Colon (tissue), 2 donors: ENCODE data around the gene UFSP2.
"Not testable (repeated sequence)": the region's sequence is repeated elsewhere in the genome, so short reads cannot be mapped to it uniquely, and the experiment has no call there.

Experiments used
- FAIRE-seq: peaks from 2 replicates; lab custom pipeline; 2012; peaks lifted over from hg19 to GRCh38; lab: Jason Lieb, UNC
- donor health status: control.
- donor health status: control.

UFSP2 gene

DNA sequence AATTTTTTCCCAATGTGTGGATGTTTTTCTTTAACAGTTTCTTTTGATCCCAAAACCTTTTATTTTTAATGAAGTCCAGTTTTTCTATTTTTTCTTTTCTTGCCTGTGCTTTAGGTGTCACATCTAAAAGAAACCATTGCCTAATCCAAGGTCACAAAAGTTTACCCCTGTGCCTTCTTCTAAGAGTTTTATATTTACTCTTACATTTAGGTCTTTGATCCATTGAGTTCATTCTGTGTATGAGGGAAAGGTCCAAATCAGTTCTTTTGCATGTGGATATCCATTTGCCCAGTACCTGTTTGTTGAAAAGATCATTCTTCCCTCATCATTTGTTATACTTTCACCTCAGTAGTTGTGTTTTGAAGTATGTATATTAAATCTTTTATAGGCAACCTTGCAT is 43.0 kb downstream of the UFSP2 start:
- FAIRE-seq = no peak

DNA sequence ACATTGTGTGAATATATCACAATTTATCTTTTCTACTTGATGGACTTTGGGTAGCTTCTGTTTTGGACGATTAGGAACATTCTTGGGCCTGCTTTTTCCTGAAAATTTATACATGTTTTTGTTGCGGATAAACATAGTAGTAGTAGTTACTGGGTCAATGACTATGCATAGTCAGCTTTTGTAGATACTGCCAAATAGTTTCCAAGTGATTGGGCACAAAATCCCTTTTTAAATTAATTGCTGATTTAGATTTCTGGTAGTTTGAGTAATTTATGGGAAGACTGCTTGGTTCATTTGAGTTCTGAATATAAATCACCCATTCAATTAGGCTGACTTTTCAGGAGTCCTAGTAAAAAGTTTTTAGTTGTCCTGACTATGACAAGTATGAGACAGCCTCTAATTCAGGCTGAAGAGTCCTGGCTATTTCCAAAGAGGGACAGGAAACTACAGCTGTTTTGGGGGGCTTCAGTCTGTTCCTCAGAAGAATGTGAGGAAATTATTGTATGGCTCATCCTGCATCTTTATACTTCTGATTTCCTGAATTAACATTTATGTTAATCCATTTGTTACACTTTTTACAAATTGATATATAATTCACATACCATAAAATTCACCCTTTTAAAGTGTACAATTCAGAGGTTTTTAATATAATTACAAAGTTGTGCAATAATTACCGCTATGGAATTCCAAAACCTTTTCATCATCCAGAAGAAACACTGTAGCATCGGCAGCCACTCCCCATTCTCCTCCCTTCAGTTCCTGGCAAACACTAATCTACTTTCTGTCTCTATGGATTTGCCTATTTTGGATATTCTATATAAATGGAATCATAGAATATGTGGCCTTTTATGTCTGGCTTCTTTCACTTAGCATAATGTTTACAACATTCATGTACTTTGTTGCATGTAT is 44.2 kb downstream of the UFSP2 start:
- no peak for FAIRE-seq

DNA sequence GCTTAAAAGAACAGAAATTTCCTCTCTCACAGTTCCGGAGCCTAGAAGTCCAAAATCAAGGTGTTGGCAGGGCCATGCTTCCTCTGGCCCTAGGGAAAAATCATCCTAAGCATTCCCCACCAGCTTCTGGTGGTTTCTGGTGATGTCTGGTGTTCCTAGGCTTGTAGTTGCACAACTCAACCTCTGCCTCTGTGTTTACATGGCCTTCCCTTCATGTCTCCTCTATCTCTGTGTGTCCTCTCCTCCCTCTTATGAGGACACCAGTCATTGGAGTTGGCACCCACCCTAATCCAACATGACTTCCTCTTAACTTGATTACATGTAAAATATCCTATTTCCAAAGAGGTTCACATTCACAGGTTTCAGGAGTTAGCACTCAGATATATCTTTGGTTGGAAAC is 45.4 kb downstream of the UFSP2 start:
- FAIRE-seq = no peak

DNA sequence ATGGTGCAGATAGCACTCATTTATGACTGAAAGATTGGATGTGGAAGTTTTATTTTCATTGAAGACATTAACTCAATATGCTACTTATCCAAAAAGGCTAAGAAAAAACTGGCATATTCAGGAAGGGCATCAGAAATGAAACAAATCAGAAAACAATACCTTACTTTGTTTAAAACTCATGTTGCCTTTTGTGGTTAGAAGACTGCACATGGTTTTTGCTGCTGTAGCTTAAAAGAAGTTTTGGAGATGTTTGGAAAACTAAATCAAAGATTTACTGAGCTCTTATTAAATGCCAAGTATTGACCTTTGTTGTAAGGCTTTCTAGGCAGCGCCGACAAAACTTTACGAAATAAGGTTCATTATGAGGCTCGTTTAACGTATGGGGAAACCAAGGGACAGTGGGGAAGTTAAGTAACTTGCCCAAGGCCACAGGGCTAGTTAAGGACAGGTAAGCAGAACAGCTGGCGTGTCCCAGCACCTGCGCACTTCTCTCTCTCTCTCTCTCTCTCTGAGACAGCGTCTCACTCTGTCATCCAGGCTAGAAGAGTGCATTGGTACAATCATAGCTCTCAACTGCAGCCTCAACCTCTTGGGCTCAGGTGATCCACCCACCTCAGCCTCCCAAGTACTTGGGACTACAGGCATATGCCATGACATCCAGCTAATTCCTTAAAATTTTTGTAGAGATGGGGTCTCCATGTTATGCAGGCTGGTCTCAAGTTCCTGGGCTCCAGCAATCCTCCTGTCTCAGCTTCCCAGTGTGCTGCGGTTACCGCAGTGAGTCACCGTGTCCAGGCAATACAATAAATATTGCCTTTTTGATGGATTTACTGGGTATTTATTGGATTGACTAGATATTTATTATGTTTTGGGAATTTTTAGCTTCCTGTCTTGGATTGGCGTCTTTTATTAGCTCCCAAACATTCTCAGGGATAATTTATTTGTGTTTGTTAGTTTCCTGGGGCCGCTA is 46.2 kb downstream of the UFSP2 start:
- FAIRE-seq = no peak

DNA sequence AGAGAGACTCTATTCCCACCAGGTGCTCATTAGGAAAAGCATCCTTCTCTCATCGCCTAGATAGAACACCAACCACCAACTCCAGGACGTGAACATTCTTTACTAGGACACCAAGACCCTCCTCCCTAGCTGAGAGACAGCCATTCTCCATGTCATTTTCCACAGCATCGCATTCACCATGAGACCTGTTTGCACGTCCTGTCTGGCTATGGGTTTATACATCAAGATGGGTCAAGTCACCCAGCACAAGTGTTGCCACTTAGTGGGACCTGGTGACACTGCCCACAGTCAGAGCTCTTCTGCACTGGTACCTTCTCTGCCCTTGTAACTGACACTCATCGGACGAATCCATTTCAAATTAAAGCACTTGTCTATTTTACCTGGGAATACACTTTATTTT is 47.5 kb downstream of the UFSP2 start:
- FAIRE-seq = no peak

DNA sequence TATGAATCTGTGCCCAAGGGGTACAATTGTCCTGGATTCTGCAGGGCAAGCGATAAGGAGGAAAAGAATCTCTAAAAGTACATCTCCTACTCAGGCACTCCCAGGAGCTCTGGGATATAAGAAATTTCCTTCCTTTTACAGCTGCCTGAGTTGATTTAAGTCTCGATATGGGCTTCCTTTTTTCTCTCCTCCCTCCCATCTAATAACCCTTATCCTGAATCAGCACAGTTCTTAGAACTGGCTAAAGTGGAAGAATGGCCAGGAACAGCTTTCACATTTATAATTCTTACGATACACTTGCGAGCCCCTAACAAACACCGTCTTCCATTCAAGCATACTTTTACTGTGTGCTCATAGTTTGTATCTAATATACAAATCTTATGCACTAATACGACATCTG is 51.2 kb downstream of the UFSP2 start:
- FAIRE-seq = no peak

DNA sequence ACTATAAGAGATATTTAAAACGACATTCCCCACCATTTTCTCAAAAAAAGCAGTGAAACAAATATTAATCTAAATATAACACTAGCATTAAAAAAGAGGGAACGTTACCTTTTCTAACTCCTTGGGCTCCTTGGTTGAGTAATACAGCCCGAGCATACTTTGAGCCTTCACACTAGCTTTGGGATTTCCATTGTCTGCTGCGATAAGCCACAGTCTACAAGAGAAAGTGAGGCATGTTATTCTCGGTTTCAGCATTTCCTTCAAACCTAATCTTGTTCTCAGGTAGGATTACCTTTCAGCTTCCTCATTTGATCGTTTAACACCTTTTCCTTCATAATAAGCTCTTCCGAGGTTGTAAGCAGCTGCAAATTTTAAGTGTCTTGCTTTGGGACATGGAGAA is 51.7 kb downstream of the UFSP2 start:
- FAIRE-seq = no peak

DNA sequence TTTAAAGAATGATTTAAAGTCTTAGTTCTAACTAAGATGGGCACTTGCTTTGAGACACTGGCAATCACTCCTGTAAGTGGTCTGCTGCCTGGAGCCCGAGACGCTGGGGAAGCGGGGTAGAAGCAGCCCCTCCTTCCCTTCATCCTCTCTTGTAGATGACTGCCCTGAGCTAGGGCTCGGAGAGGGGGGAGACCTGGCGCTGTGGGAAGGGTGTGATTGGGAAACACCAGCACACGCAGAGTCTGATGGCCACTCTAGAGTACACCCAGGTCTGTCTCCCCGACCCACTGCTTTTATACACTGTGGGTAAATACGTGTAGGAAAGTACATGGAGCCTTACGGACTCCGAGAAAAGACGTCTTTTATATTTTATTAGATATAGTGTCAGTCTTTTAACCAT is 54.1 kb downstream of the UFSP2 start:
- FAIRE-seq = no peak

DNA sequence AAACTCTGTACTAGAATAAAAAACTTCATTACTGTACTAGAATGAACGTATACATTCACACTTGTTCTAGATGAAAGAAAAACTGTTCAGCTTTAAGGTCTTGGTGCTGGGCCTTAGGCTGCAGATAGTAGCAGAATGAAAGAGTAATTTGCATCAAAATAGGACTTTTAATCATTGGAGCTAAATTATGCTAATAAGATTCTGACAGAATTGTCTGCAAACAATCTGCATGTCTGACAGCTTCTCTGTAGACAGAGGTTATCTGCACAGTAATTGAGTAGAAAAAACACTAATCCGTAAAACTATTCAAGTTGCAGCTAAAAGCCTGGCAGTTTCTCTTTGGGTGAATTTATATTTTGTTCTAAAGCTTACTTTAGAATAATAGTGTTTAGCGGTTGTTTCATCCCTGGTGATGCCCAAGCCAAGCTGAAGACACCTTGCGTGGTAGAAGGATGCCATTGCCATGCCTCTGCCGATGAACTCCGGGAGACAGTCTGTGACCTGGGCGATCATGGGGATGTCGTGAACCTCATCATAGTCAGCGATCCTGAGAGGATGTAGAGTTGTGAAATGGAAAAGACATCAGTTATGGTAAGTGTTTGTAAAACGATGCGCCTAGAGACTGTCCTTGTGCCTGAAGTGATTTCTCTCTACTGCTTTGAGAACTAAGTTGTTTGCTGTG is 55.4 kb downstream of the UFSP2 start:
- no peak for FAIRE-seq

DNA sequence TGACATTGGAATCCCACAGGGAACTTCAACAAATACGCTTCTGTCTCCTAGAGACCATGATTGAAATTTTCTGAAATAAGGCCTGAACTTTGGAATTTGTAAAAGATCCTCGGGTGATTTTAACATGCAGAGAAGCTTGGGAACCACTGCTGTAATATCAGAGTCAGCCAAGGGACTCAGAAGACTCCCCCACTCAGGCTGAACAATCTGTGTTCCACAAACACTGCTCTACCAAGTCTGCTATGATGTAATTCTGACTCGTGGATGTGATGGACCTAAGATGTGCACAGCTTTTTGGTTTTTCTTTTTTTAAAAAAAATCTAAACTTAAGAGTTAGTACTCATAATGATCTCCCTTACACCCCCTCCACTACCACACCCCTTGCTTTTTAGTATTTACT is 56.0 kb downstream of the UFSP2 start:
- no peak for FAIRE-seq

DNA sequence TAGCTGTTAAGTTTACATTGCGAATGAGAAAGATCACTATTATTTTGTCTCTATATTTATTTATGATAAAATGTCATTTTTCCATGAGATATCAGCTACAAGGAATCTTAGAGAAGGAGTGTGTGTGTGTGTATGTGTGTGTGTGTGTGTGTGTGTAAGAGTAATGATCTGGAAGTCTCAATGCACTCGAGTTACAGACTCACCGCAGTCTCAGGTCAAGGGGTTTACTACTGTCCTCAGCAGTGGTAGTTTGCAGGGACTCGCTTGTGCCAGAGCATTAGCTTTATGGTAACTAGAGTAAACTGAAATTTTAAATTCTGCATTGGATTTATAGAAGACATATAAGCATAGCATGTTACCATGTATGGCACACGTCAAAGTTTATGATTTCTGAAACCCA is 60.9 kb downstream of the UFSP2 start:
- FAIRE-seq = no peak

DNA sequence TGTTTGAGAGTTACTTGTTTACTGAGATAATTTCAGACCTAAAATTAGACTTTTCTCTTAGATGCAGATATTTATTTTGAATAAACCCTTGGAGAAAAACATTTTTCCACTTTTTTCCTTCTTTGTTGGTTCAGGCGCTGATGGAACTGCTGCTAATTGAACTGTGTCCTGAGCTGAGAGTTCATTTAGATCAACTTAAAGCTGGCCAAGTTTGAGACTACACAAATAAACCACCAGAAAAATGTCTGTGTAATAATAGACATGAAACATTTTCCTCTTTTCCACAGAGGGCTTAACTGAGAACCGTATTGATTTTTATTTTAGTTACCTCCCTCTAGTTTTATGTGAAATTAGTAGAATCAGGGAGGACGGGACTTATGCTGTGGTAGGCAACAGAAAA is 62.5 kb downstream of the UFSP2 start:
- no peak for FAIRE-seq

DNA sequence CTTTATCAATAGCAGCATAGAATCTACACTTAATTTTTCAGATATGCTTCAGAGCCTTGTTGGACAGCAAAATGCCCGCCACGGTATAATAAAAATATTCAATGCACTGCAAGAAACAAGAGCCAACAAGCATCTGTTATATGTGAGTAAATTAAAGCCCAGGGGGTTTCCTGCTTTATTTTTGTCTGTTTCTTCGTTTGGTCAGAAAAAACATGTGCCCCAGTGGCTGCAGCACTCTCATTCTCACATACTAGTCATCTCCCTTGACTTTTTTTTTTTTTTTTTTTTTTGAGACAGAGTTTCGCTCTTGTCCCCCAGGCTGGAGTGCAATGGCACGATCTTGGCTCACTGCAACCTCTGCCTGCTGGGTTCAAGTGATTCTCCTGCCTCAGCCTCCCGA is 63.2 kb downstream of the UFSP2 start:
- not testable (repeated sequence) for FAIRE-seq

DNA sequence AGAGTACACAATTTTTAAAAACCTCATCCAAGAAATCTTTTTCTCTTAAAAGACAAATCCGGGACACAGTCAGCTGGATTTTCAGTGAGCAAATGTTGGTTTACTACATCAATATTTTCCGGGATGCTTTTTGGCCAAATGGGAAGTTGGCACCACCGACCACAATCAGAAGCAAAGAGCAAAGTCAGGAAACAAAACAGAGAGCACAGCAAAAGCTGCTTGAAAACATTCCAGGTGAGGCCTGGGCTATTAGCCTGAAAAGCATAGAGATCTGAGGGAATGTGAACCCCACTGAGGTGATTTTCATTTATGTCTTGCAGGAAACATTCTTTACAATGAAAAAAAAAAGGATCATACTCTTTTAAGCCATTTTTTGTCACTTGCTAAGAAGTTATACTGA is 63.9 kb downstream of the UFSP2 start:
- FAIRE-seq = no peak

DNA sequence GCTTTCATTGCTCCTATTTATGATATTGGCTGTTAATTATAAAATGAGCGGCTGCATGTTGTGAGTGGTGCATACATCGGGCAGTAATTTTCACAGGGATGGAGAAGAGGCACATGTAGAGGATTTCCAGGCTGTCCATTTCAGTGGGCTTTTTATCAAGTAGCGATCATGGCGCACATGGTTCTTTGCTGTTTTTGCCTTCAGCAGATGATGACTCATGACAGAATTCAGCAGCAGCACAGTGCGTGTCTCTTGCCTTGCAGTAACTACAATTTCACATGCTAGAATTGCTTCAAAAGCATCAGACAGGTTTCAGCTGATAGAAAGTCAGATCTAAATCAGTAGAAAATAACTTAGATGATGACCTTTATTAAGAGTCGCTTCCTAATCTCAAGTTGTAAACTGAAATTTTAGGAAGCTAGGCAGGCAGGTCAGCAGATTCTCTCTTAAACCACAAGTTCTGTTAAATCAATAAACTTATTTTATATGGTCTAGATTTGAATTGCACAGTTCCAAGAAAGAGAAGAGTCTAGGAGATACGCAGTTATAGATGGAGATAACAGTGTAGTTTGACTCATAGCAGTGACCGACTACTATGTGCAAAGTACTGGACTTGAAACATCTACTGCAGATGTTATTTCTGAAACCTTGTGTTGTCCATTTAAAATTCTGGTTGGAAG is 65.9 kb downstream of the UFSP2 start:
- no peak for FAIRE-seq

DNA sequence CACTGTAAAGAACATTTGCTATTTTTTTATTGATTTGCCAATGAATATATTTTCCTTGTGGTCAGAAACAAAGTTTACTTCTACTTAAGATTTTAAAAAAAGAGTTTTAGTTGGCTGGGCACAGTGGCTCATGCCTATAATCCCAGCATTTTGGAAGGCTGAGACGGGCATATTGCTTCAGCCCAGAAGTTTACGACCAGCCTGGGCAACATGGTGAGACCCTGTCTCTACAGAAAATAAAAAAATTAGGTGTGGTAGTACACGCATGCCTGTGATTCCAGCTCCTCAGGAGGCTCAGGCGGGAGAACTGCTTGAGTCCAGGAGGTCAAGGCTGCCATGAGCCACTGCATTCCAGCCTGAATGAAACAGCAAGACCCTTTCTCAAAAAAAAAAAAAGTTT is 66.8 kb downstream of the UFSP2 start:
- FAIRE-seq = no peak

DNA sequence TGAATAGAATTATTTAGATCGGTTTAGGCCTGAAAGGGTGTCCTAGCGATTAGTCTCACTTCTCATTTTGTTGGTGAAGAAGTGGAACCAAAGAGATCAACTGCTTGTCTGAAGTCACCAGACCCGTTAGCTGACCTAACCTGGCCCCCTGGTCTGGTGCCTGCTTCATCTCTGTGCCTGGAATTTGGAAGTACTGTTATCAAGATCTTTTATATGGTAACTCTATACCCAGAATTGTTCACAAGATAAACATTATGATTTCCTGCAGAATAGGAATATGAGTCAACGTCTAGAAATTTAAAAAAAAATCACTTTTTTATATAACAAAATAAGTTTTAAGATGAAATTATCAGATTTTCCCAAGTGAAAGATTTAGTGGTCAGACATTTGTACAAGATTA is 67.2 kb downstream of the UFSP2 start:
- no peak for FAIRE-seq

DNA sequence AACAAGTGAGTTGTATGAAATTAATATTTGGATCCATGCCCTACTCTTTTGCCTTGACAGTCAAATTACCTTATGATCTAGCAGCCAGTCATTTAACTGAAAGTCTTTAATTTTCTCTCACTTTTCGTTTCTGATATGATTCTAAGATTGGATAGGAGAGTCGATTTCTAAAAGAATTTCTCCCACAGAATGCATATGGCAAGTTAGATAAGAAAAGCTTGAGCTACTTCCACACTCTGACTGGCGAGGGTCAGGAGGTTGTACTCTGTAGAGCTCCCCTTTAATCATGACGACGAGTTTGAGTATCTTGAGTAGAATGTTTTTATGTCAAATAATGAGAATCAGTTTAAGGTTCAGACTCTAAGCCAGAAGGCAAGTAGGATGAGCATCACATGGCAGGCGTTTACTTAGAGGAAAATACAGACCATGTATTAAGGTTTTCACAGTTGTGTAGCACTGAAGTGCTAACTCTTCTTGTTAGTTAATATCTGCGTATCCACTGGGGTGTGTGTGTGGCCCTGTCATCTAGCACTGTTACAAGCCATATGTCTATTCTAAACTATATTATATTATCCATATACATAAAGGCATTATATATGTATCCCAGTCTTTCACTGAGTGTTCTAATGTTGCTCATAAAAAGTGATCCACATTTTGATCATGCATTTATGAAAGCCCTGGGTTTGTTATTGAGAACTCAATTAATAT is 67.9 kb downstream of the UFSP2 start:
- FAIRE-seq = no peak

DNA sequence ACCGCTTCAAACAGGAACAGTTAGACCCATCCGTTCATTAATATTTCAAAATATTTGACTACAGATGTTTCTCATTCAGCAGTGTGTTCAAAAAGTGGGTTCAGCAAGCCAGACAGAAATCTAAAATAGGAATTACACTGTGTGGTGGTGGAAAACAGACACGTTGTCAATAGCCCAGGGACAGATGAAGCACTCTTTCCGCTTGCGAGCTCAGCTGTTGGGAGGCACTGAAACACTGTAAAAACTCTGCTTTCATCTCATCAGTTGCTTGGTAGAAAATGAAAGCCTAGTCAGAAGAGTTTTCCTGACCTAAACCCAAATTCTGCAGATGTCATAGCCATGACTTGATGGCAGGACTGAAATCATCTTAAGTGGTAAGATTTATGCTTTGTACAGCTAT is 68.6 kb downstream of the UFSP2 start:
- no peak for FAIRE-seq

DNA sequence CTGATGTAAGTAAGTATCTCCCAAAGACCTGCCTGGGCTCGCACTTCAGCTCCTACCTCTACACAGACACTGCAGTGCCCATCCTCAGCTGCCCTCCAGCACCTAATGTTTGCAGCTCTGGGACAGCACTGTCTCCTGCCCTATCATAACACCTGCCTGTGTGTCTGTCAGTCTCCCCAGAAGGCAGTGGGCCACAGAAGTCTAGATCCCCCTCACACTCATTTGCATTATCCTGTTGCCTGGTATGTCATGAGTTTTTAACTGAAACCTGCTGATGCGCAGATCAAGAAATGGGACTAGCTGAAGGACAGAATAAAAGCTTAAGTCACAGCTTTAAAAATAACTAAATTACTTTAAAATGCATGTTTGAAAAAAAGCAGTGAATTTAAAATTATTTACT is 73.0 kb downstream of the UFSP2 start:
- no peak for FAIRE-seq

DNA sequence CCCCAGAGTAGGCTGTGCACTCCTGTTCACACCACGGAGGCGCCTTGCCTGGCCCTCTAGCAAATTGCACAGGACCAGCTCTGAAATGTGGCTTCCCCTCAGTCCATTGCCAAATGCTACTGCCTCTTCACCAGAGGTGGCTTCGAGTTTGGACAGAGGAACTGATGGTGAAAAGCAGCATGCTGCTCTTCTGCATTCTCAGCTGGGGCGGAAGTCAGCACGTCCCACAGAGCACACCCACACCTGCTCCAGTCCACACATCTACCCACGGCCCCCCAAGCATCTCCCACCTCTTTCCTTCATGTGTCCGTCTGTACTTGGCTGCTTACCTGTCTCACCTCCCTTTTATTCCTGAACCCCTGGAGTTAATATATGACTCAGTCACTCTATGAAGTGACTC is 73.6 kb downstream of the UFSP2 start:
- FAIRE-seq = no peak
